A549 treated with CORT108297 at 1 μM for 4 hours (cell line): ENCODE measurements around the gene FUT1. TPM values are rescaled to one million over a fixed set of nuclear protein-coding genes. Genes with fewer than 3 reads are reported as not detected.

Experiments used
- total RNA-seq: library from RNA; stranded (reverse); fragments of 200-300 nt; extraction: Qiagen RNA extraction; gene quantifications from 5 replicates; pipeline ENCODE4 v1.2.3, GENCODE V29; 2022

Gene FUT1
- 0.05 to 0.14 TPM (median 0.06 TPM) in 5 replicates for total RNA-seq

GRCh38 chr19:48752496-48753365, at the start of gene FUT1:
Gene FUT1 (minus strand): TSS chr19:48752641. CDS start chr19:48751281, 1,360 bp downstream.

GRCh38 chr19:48755084-48755641, 2.7 kb upstream of the FUT1 start, which contains the start of gene FGF21:
Gene FGF21 (plus strand): TSS chr19:48755524. CDS start chr19:48756237, 713 bp downstream.

GRCh38 chr19:48746738-48747575, 5.5 kb downstream of the FUT1 start, which contains the start of gene IZUMO1:
Gene IZUMO1 (minus strand): TSS chr19:48746909. CDS start chr19:48745859, 1,050 bp downstream.

GRCh38 chr19:48740164-48740972, 12.1 kb downstream of the FUT1 start, which contains the start of gene RASIP1:
Gene RASIP1 (minus strand): TSS chr19:48740610. CDS start chr19:48740282, 328 bp downstream.

GRCh38 chr19:48719263-48720171, 32.9 kb downstream of the FUT1 start, which contains the start of gene MAMSTR:
Gene MAMSTR (minus strand): TSS chr19:48719725. CDS start chr19:48719031, 694 bp downstream.

Other genes with a start within 250 kb of the FUT1 start
- 2.8 to 5.4 TPM (median 4.8 TPM) in 5 replicates for gene LMTK3, start 240.8 kb downstream of the FUT1 start, total RNA-seq
- 12.8 to 18.0 TPM (median 16.4 TPM) in 5 replicates for gene SULT2B1, start 200.5 kb downstream of the FUT1 start, total RNA-seq
- gene SPACA4, start 145.9 kb downstream of the FUT1 start, total RNA-seq, result 0.20 TPM in 1 of 5 replicates, not detected in the others
- gene FAM83E, start 137.6 kb downstream of the FUT1 start, total RNA-seq, result 0.07 to 0.35 TPM (median 0.25 TPM) in 4 of 5 replicates, not detected in the other
- gene RPL18, start 133.5 kb downstream of the FUT1 start, total RNA-seq, result 3,152 to 3,709 TPM (median 3,369 TPM) in 5 replicates
- gene SPHK2, start 133.1 kb downstream of the FUT1 start, total RNA-seq, result 11.7 to 18.9 TPM (median 16.8 TPM) in 5 replicates
- gene DBP, start 115.3 kb downstream of the FUT1 start, total RNA-seq, result 1.8 to 2.8 TPM (median 2.6 TPM) in 5 replicates
- 9.4 to 11.1 TPM (median 11.0 TPM) in 5 replicates for gene CA11, start 106.5 kb downstream of the FUT1 start, total RNA-seq
- gene NTN5, start 79.6 kb downstream of the FUT1 start, total RNA-seq, result 0.17 to 0.30 TPM (median 0.28 TPM) in 4 of 5 replicates, not detected in the other
- not detected in 5 replicates for gene FUT2, start 56.7 kb downstream of the FUT1 start, total RNA-seq
- 0.47 to 0.76 TPM (median 0.61 TPM) in 5 replicates for gene MAMSTR, start 32.9 kb downstream of the FUT1 start, total RNA-seq
- gene RASIP1, start 12.0 kb downstream of the FUT1 start, total RNA-seq, result 0.32 to 0.65 TPM (median 0.57 TPM) in 5 replicates
- not detected in 5 replicates for gene IZUMO1, start 5.7 kb downstream of the FUT1 start, total RNA-seq
- gene FGF21, start 2.9 kb upstream of the FUT1 start, total RNA-seq, result not detected in 5 replicates
- 52.3 to 64.2 TPM (median 60.2 TPM) in 5 replicates for gene BCAT2, start 58.4 kb upstream of the FUT1 start, total RNA-seq
- gene HSD17B14, start 83.8 kb upstream of the FUT1 start, total RNA-seq, result 12.0 to 18.1 TPM (median 15.2 TPM) in 5 replicates
- 1.7 to 2.3 TPM (median 1.9 TPM) in 5 replicates for gene PLEKHA4, start 116.0 kb upstream of the FUT1 start, total RNA-seq
- 82.7 to 145 TPM (median 110 TPM) in 5 replicates for gene PPP1R15A, start 119.8 kb upstream of the FUT1 start, total RNA-seq
- gene TULP2, start 146.1 kb upstream of the FUT1 start, total RNA-seq, result not detected in 5 replicates
- gene NUCB1, start 147.7 kb upstream of the FUT1 start, total RNA-seq, result 199 to 226 TPM (median 220 TPM) in 5 replicates
- gene DHDH, start 181.1 kb upstream of the FUT1 start, total RNA-seq, result 1.3 to 1.7 TPM (median 1.5 TPM) in 5 replicates
- gene BAX, start 202.2 kb upstream of the FUT1 start, total RNA-seq, result 293 to 394 TPM (median 360 TPM) in 5 replicates
- gene FTL, start 212.7 kb upstream of the FUT1 start, total RNA-seq, result 17,379 to 25,407 TPM (median 19,575 TPM) in 5 replicates
- 19.0 to 21.9 TPM (median 19.6 TPM) in 5 replicates for gene GYS1, start 240.7 kb upstream of the FUT1 start, total RNA-seq
- 223 to 246 TPM (median 237 TPM) in 5 replicates for gene RUVBL2, start 241.2 kb upstream of the FUT1 start, total RNA-seq